SK-N-SH (cell line): ENCODE data around the gene GABRG3. TPM values are rescaled to one million over a fixed set of nuclear protein-coding genes. Genes with fewer than 3 reads are reported as not detected.

Source experiments
- CTCF ChIA-PET: fragments of 300-600, 350-600 bp; formaldehyde crosslinking; extraction: SDS; loops from one replicate; lab custom pipeline; 2021; lab: Yijun Ruan, JAX
- POLR2A ChIA-PET: fragments of 350-600 bp; sonication (Branson Sonifier 250); formaldehyde crosslinking; extraction: SDS; loops from one replicate; lab custom pipeline; 2020; ENCODE audit warnings: antibody characterized with exemption, inconsistent platforms; lab: Yijun Ruan, JAX
- DNase-seq: peaks from one replicate; pipeline ENCODE4 v3.0.0; 2012
- H2AFZ ChIP-seq: fragments of 200-600 bp; sonication (generic); 2 replicates; pipeline ENCODE4 v1.8.1; 2016; ENCODE audit warnings: antibody characterized with exemption, mild to moderate bottlenecking, low read depth
- H3F3A ChIP-seq: fragments of 200-600 bp; sonication (generic); replicated peaks from 2 replicates; pipeline ENCODE3; 2016; ENCODE audit warnings: antibody characterized with exemption, mild to moderate bottlenecking; ENCODE audit not compliant: insufficient read depth
- H3K27ac ChIP-seq, 2 experiments: fragments of 200-500 bp in 1 of 2; fragments of 200-600 bp in 1 of 2; sonication (Bioruptor generic) in 1 of 2; sonication (generic), shearing (Covaris generic) in 1 of 2; 2 replicates each; pipeline versions ENCODE4 v1.5.1 to v1.6.1; 2014 to 2016; ENCODE audit warnings: low read depth in 2 of 2, inconsistent platforms in 1 of 2, low read length in 1 of 2, mild to moderate bottlenecking in 1 of 2, mixed read lengths in 1 of 2
- H3K27me3 ChIP-seq: fragments of 200-600 bp; sonication (generic), shearing (Covaris generic); 2 replicates; pipeline ENCODE4 v1.6.1; 2016; ENCODE audit warnings: mixed run types; ENCODE audit not compliant: insufficient read depth
- H3K36me3 ChIP-seq, 2 experiments: fragments of 200-500 bp in 1 of 2; fragments of 200-600 bp in 1 of 2; sonication (Bioruptor generic) in 1 of 2; sonication (generic) in 1 of 2; replicated peaks in 1 of 2; 2 replicates each; pipeline versions ENCODE3 to v1.5.1; 2014 to 2016; ENCODE audit warnings: low read length in 1 of 2, mild to moderate bottlenecking in 1 of 2; ENCODE audit not compliant: insufficient read depth in 2 of 2, control insufficient read depth in 1 of 2
- H3K4me1 ChIP-seq, 2 experiments: fragments of 200-500 bp in 1 of 2; fragments of 200-600 bp in 1 of 2; sonication (Bioruptor generic) in 1 of 2; sonication (generic), shearing (Covaris generic) in 1 of 2; 2 replicates each; pipeline versions ENCODE4 v1.5.1 to v1.6.1; 2014 to 2016; ENCODE audit warnings: low read depth in 1 of 2, low read length in 1 of 2, mixed run types in 1 of 2; ENCODE audit not compliant: insufficient read depth in 2 of 2, control insufficient read depth in 1 of 2
- H3K4me2 ChIP-seq: fragments of 200-600 bp; sonication (generic), shearing (Covaris generic); 2 replicates; pipeline ENCODE4 v1.6.1; 2017; ENCODE audit warnings: mixed run types
- H3K4me3 ChIP-seq, 2 experiments: fragments of 200-500 bp in 1 of 2; fragments of 200-600 bp in 1 of 2; sonication (Bioruptor generic) in 1 of 2; sonication (generic), shearing (Covaris generic) in 1 of 2; 2 replicates each; pipeline versions ENCODE4 v1.5.1 to v1.8.1; 2014 to 2016; ENCODE audit warnings: low read depth in 2 of 2, inconsistent platforms in 1 of 2, low read length in 1 of 2, mild to moderate bottlenecking in 1 of 2, mixed read lengths in 1 of 2, moderate library complexity in 1 of 2
- H3K79me2 ChIP-seq: fragments of 200-600 bp; sonication (generic); 2 replicates; pipeline ENCODE4 v1.8.1; 2017; ENCODE audit warnings: mild to moderate bottlenecking; ENCODE audit not compliant: insufficient read depth
- H3K9ac ChIP-seq: fragments of 200-600 bp; sonication (generic); 2 replicates; pipeline ENCODE4 v1.6.1; 2017; ENCODE audit warnings: mixed run types
- H3K9me2 ChIP-seq: fragments of 200-600 bp; sonication (generic); 2 replicates; pipeline ENCODE4 v1.6.1; 2017; ENCODE audit warnings: mixed run types
- H3K9me3 ChIP-seq: fragments of 200-600 bp; sonication (generic); 2 replicates; pipeline ENCODE4 v1.6.1; 2017; ENCODE audit warnings: mixed run types, mild to moderate bottlenecking, moderate library complexity
- H4K20me1 ChIP-seq: fragments of 200-600 bp; sonication (generic); 2 replicates; pipeline ENCODE4 v1.6.1; 2017; ENCODE audit warnings: mild to moderate bottlenecking, mixed run types; ENCODE audit not compliant: insufficient read depth
- CTCF ChIP-seq: fragments of 200-600 bp; sonication (generic); IDR thresholded peaks from 2 replicates; pipeline ENCODE4 v1.6.1; 2017; ENCODE audit warnings: antibody characterized with exemption, mild to moderate bottlenecking, moderate library complexity
- FOXM1 ChIP-seq: IDR thresholded peaks from 2 replicates; pipeline ENCODE4 v1.4.0; 2012; ENCODE audit warnings: low read depth, mild to moderate bottlenecking
- GABPA ChIP-seq: IDR thresholded peaks from 2 replicates; pipeline ENCODE4 v1.4.0; 2012; ENCODE audit warnings: low read depth, mild to moderate bottlenecking
- IRF3 ChIP-seq: fragments of 150-350 bp; IDR thresholded peaks from 2 replicates; pipeline ENCODE4 v1.6.1; 2016; ENCODE audit warnings: mild to moderate bottlenecking, low read depth, low read length
- JUND ChIP-seq: IDR thresholded peaks from 2 replicates; pipeline ENCODE4 v1.4.0; 2012
- MXI1 ChIP-seq: IDR thresholded peaks from 2 replicates; pipeline ENCODE4 v1.6.1; 2012; ENCODE audit warnings: mild to moderate bottlenecking, low read depth, low read length, improper control_type of control experiment
- NFIC ChIP-seq: IDR thresholded peaks from 2 replicates; pipeline ENCODE4 v1.4.0; 2012; ENCODE audit warnings: borderline replicate concordance
- PBX3 ChIP-seq: IDR thresholded peaks from 2 replicates; pipeline ENCODE4; 2012
- SMC3 ChIP-seq: IDR thresholded peaks from 2 replicates; pipeline ENCODE4 v1.6.1; 2012; ENCODE audit warnings: low read depth, low read length, improper control_type of control experiment
- TAF1 ChIP-seq: IDR thresholded peaks from 2 replicates; pipeline ENCODE4 v1.6.1; 2012; ENCODE audit warnings: low read depth, mild to moderate bottlenecking, low read length, moderate library complexity, borderline replicate concordance
- USF1 ChIP-seq: IDR thresholded peaks from 2 replicates; pipeline ENCODE4 v1.4.0; 2012; ENCODE audit warnings: low read depth, borderline replicate concordance
- USF2 ChIP-seq: fragments of 150-350 bp; IDR thresholded peaks from 2 replicates; pipeline ENCODE4 v1.6.1; 2017; ENCODE audit warnings: antibody characterized with exemption, low read length, low read depth, borderline replicate concordance
- ZBTB33 ChIP-seq: IDR thresholded peaks from 2 replicates; pipeline ENCODE4 v1.4.0; 2012; ENCODE audit warnings: low read depth, borderline replicate concordance
- whole genome bisulfite sequencing: methylation state at CpG from one replicate; pipeline ENCODE4 v1.1.6; 2017; ENCODE audit warnings: low lambda C conversion rate; 5-methylcytosine and 5-hydroxymethylcytosine counted together
- polyA plus RNA-seq, 3 experiments: library from polyadenylated mRNA; depleted of rRNA; stranded (reverse); fragments of >200 nt; gene quantifications; 2 replicates each; pipeline ENCODE4 v1.2.3, GENCODE V29; 2012

The GABRG3 gene
- polyA plus RNA-seq, 1 of the 3 experiments (the other 2 are of a cell fraction) = not detected

- no peaks in the 10 kb centered on the region for H4K20me1 ChIP-seq
- H3K79me2 ChIP-seq = no peaks in the 10 kb centered on the region
- no peak overlapping the region for H2AFZ ChIP-seq
- H3K27ac ChIP-seq = no peak overlapping the region
- H3K9me3 ChIP-seq = no peaks in the 10 kb centered on the region
- no peak overlapping the region for H3K4me2 ChIP-seq
- CTCF ChIA-PET = no interaction called here
- H3K9me2 ChIP-seq = no peaks in the 10 kb centered on the region
- TF ChIP-seq GABPA (no peak), FOXM1 (no peak), IRF3 (no peak), JUND (no peak), CTCF (no peak), ZBTB33 (no peak), USF2 (no peak), SMC3 (no peak), MXI1 (no peak), NFIC (no peak), USF1 (no peak), TAF1 (no peak), PBX3 (no peak)
- no peak overlapping the region for H3K9ac ChIP-seq
- WGBS = 62% methylated on average over 11 of the region's 11 CpGs
- no peaks in the 10 kb centered on the region for H3K36me3 ChIP-seq
- POLR2A ChIA-PET = no interaction called here
- H3K4me3 ChIP-seq = no peak overlapping the region
- no peaks in the 10 kb centered on the region for H3F3A ChIP-seq
- no peaks in the 10 kb centered on the region for H3K27me3 ChIP-seq
- H3K4me1 ChIP-seq = no peaks in the 10 kb centered on the region; a peak in 2 of 4 replicates
- DNase-seq = no peak
Measured at GRCh38 chr15:27487846-27488245, 516.9 kb downstream of the GABRG3 start.
